22Rv1 (cell line): ENCODE measurements around the gene GRXCR2.
"Not testable (repeated sequence)": the region's sequence is repeated elsewhere in the genome, so short reads cannot be mapped to it uniquely, and the experiment has no call there.

Experiments used
- H3K27ac ChIP-seq: fragments of 450-650 bp; 2 replicates; pipeline ENCODE4 v1.5.1; 2017
- CTCF ChIP-seq: fragments of 450-650 bp; IDR thresholded peaks from 2 replicates; pipeline ENCODE4 v1.5.1; 2017; ENCODE audit warnings: mild to moderate bottlenecking
- ZFX ChIP-seq: fragments of 450-650 bp; IDR thresholded peaks from 2 replicates; pipeline ENCODE4 v1.6.1; 2017; ENCODE audit warnings: antibody characterized with exemption, borderline replicate concordance

Gene GRXCR2

GRCh38 chr5:145848854-145849253 is 24.0 kb downstream of the GRXCR2 start:
- no peak overlapping the region for H3K27ac ChIP-seq
- TF ChIP-seq ZFX (no peak), CTCF (no peak)

- no peak overlapping the region for H3K27ac ChIP-seq
- TF ChIP-seq ZFX (no peak), CTCF (no peak)
These were observed 25.0 kb downstream of the GRXCR2 start for GRCh38 chr5:145847499-145848497.

- H3K27ac ChIP-seq: no peak overlapping the region
- TF ChIP-seq CTCF (no peak), ZFX (no peak)
These were observed 26.7 kb downstream of the GRXCR2 start for GRCh38 chr5:145846081-145846480.

GRCh38 chr5:145841299-145841698 is 31.5 kb downstream of the GRXCR2 start:
- TF ChIP-seq ZFX (no peak), CTCF (no peak)
- no peak overlapping the region for H3K27ac ChIP-seq

- TF ChIP-seq ZFX (no peak), CTCF (no peak)
- no peak overlapping the region for H3K27ac ChIP-seq
These were observed 32.2 kb downstream of the GRXCR2 start for GRCh38 chr5:145840458-145841132.

GRCh38 chr5:145838276-145838675 is 34.5 kb downstream of the GRXCR2 start:
- TF ChIP-seq CTCF (no peak), ZFX (no peak)
- H3K27ac ChIP-seq: no peak overlapping the region

- H3K27ac ChIP-seq: not testable (repeated sequence)
These were observed 36.6 kb downstream of the GRXCR2 start for GRCh38 chr5:145836241-145836640.
